ENCODE results near the gene AGAP1. TPM values are rescaled to one million over a fixed set of nuclear protein-coding genes. Genes with fewer than 3 reads are reported as not detected.

AGAP1 gene
- total and polyA plus RNA-seq, 7 donors: 4.2 to 21.6 (median 16.6) TPM

GRCh38 chr2:235911633-235912233, 417.9 kb downstream of the AGAP1 start:
- no peak for TF ChIP-seq CTCF (IDR thresholded peaks at IDR 0.05)
- no peak for DNase-seq
- peaks cover 0 to 3% of the 10 kb centered on the region in 2 donors for H3K36me3 ChIP-seq (ENCODE audit: insufficient read depth in 1 of 2, low read depth in 1 of 2)
- no peak for ATAC-seq
- WGBS, 3 donors: 73 to 92% (median 85%) methylated on average over 10 of the region's 10 CpGs
- H3K27ac ChIP-seq: no peak overlapping the region
- no peaks in the 10 kb centered on the region for H3K4me1 ChIP-seq
- H3K9me3 ChIP-seq: peaks cover 4% of the 10 kb centered on the region
- H3K27me3 ChIP-seq (ENCODE audit: insufficient read depth in 3 of 3, low read length in 2 of 3): no peaks in the 10 kb centered on the region
- intact Hi-C loops (cut with DNase I): no loop called here
- H3K4me3 ChIP-seq: no peak overlapping the region

GRCh38 chr2:235914756-235915155, 420.9 kb downstream of the AGAP1 start:
- Histone ChIP-seq H3K9me3 (peaks cover 4% of the 10 kb centered on the region), H3K4me1 (no peaks in the 10 kb centered on the region), H3K4me3 (no peak overlapping the region), H3K27ac (no peak overlapping the region), H3K27me3 (ENCODE audit: insufficient read depth in 3 of 3, low read length in 2 of 3) (no peaks in the 10 kb centered on the region), H3K36me3 (ENCODE audit: insufficient read depth in 1 of 2, low read depth in 1 of 2) (no peaks in the 10 kb centered on the region)
- TF ChIP-seq CTCF (IDR thresholded peaks at IDR 0.05): no peak
- WGBS, 3 donors: 96 to 99% (median 98%) methylated on average over 9 of the region's 9 CpGs
- DNase-seq (no peak), ATAC-seq (no peak)
- intact Hi-C loops (cut with DNase I): no loop called here

GRCh38 chr2:235917506-235917905, 423.7 kb downstream of the AGAP1 start:
- DNase-seq (no peak), ATAC-seq (no peak)
- Histone ChIP-seq H3K4me1 (no peaks in the 10 kb centered on the region), H3K27me3 (ENCODE audit: insufficient read depth in 3 of 3, low read length in 2 of 3) (no peaks in the 10 kb centered on the region), H3K4me3 (no peak overlapping the region), H3K9me3 (peaks cover 4% of the 10 kb centered on the region), H3K36me3 (ENCODE audit: insufficient read depth in 1 of 2, low read depth in 1 of 2) (no peaks in the 10 kb centered on the region), H3K27ac (no peak overlapping the region)
- TF ChIP-seq CTCF (IDR thresholded peaks at IDR 0.05): no peak
- intact Hi-C loops (cut with DNase I): no loop called here
- 82 to 85% (median 84%) methylated on average over 19 of the region's 19 CpGs for WGBS, 3 donors

- Histone ChIP-seq H3K9me3 (peaks cover 4% of the 10 kb centered on the region), H3K36me3 (ENCODE audit: insufficient read depth in 1 of 2, low read depth in 1 of 2) (no peaks in the 10 kb centered on the region), H3K27ac (no peak overlapping the region), H3K27me3 (ENCODE audit: insufficient read depth in 3 of 3, low read length in 2 of 3) (no peaks in the 10 kb centered on the region), H3K4me3 (no peak overlapping the region), H3K4me1 (no peaks in the 10 kb centered on the region)
- DNase-seq: no peak
- intact Hi-C loops (cut with DNase I): no loop called here
- no peak for TF ChIP-seq CTCF (IDR thresholded peaks at IDR 0.05)
- 86 to 90% (median 89%) methylated on average over 8 of the region's 8 CpGs for WGBS, 3 donors
- ATAC-seq: no peak
Measured at GRCh38 chr2:235918876-235919275, 425.0 kb downstream of the AGAP1 start.
